ENCODE data around the gene TRIO. TPM values are rescaled to one million over a fixed set of nuclear protein-coding genes. Genes with fewer than 3 reads are reported as not detected.

The TRIO gene
- polyA plus RNA-seq, 1 of the 3 experiments (the other 2 are of a cell fraction): 229 TPM

- H3K36me3 ChIP-seq (replicated peaks in 1 of 2; ENCODE audit: control insufficient read depth in 1 of 2, insufficient read depth in 2 of 2, low read length in 1 of 2): peaks cover 76 to 83% of the 10 kb centered on the region in 2 experiments
Measured at GRCh38 chr5:14362491-14362890, 219.3 kb downstream of the TRIO start.

More at GRCh38 chr5:14362491-14362890, 219.3 kb downstream of the TRIO start:
- Histone ChIP-seq H3K4me1 (ENCODE audit: control insufficient read depth in 1 of 2, insufficient read depth in 2 of 2, low read depth in 1 of 2, low read length in 1 of 2) (peaks cover 0 to 29% of the 10 kb centered on the region in 2 experiments; a peak in 2 of 4 replicates), H3K9ac (no peak overlapping the region), H3K4me2 (no peak overlapping the region), H3K79me2 (ENCODE audit: insufficient read depth) (peaks cover 73% of the 10 kb centered on the region; the same call in 1 of the 2 replicates), H4K20me1 (ENCODE audit: insufficient read depth) (peaks cover 20% of the 10 kb centered on the region), H2AFZ (ENCODE audit: low read depth) (no peak overlapping the region), H3K9me3 (no peaks in the 10 kb centered on the region), H3K27ac (ENCODE audit: low read depth in 2 of 2, low read length in 1 of 2) (no peak overlapping the region), H3F3A (replicated peaks; ENCODE audit: insufficient read depth) (peaks cover 24% of the 10 kb centered on the region), H3K9me2 (no peaks in the 10 kb centered on the region), H3K27me3 (ENCODE audit: insufficient read depth) (no peaks in the 10 kb centered on the region), H3K4me3 (ENCODE audit: low read depth in 2 of 2, low read length in 1 of 2) (no peak overlapping the region)
- POLR2A ChIA-PET: no interaction called here
- TF ChIP-seq GABPA (IDR thresholded peaks at IDR 0.05; ENCODE audit: low read depth) (no peak), YY1 (IDR thresholded peaks at IDR 0.05; ENCODE audit: low read depth) (no peak), MXI1 (IDR thresholded peaks at IDR 0.05; ENCODE audit: low read depth, low read length) (no peak), TEAD4 (IDR thresholded peaks at IDR 0.05; ENCODE audit: borderline replicate concordance, insufficient read depth) (no peak), REST (IDR thresholded peaks at IDR 0.05; ENCODE audit: low read depth, low read length) (no peak), SIN3A (IDR thresholded peaks at IDR 0.05; ENCODE audit: borderline replicate concordance, low read depth, low read length) (no peak), GATA2 (CRISPR knock-in tag; IDR thresholded peaks at IDR 0.05) (no peak), FOXM1 (IDR thresholded peaks at IDR 0.05; ENCODE audit: low read depth) (no peak), NRF1 (IDR thresholded peaks at IDR 0.05; ENCODE audit: low read depth, low read length) (no peak), RCOR1 (IDR thresholded peaks at IDR 0.05; ENCODE audit: low read length) (no peak), SMC3 (IDR thresholded peaks at IDR 0.05; ENCODE audit: low read depth, low read length) (no peak), CHD2 (IDR thresholded peaks at IDR 0.05; ENCODE audit: low read length, partially characterized antibody) (no peak), PBX3 (IDR thresholded peaks at IDR 0.05) (no peak), MEF2A (IDR thresholded peaks at IDR 0.05; ENCODE audit: borderline replicate concordance, low read depth) (no peak), ZBTB33 (IDR thresholded peaks at IDR 0.05; ENCODE audit: borderline replicate concordance, low read depth) (no peak), ELF1 (IDR thresholded peaks at IDR 0.05) (no peak), FOSL2 (IDR thresholded peaks at IDR 0.05; ENCODE audit: borderline replicate concordance, low read depth) (no peak), USF1 (IDR thresholded peaks at IDR 0.05; ENCODE audit: borderline replicate concordance, low read depth) (no peak), IRF3 (IDR thresholded peaks at IDR 0.05; ENCODE audit: low read depth, low read length) (no peak), TCF12 (IDR thresholded peaks at IDR 0.05) (no peak)
- CTCF ChIA-PET: interaction anchor here (0.9 to 13.4 kb wide), 6 partner anchors 7 to 375 kb away, joined by 3 to 168 read pairs (median 4); no protein-coding TSS in a partner anchor
- no peak for DNase-seq
- 96% methylated on average over 9 of the region's 9 CpGs for WGBS (ENCODE audit: low lambda C conversion rate)
